Measurements from ENCODE around the gene UCHL1. TPM values are rescaled to one million over a fixed set of nuclear protein-coding genes. Genes with fewer than 3 reads are reported as not detected.

UCHL1 gene
- total and polyA plus RNA-seq, 2 donors from 2014 or later, result 35.8 to 353 TPM

DNA sequence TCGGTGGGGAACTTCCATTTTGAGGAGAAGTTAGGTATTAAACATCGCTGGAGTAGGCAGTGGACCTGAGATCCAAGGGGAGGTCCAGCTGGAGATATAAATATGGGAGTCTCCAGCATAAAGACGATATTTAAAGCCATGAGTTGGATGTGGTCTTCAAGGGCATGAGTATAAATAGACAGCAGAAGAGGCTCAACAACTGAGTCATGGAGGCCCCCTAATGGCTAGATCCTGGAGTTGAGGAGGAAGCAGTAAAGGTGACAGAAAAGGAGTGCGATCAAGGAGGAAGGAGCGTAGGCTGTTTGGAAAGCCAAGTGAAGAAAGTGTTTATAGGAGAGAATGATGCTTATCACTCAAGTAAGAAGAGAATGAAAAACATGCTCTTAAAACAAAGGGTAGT, 24.3 kb upstream of the UCHL1 start:
- Histone ChIP-seq H3K27ac (ENCODE audit: low read depth in 2 of 2, low read length in 2 of 2) (no peak overlapping the region), H3K36me3 (ENCODE audit: control insufficient read depth in 2 of 3, insufficient read depth in 3 of 3, low read length in 3 of 3) (no peaks in the 10 kb centered on the region), H3K4me3 (ENCODE audit: low read length in 3 of 3) (no peak overlapping the region), H3K4me1 (ENCODE audit: control insufficient read depth in 2 of 3, insufficient read depth in 2 of 3, low read depth in 1 of 3, low read length in 3 of 3) (no peaks in the 10 kb centered on the region), H3K9me3 (ENCODE audit: control insufficient read depth in 2 of 3, insufficient read depth in 1 of 3, low read length in 3 of 3) (no peaks in the 10 kb centered on the region), H3K9ac (ENCODE audit: low read length in 3 of 3) (no peak overlapping the region), H3K27me3 (ENCODE audit: control insufficient read depth, insufficient read depth, low read length) (no peaks in the 10 kb centered on the region)
- intact Hi-C loops (cut with DNase I), result no loop called here
- TF ChIP-seq, protein P1, sequence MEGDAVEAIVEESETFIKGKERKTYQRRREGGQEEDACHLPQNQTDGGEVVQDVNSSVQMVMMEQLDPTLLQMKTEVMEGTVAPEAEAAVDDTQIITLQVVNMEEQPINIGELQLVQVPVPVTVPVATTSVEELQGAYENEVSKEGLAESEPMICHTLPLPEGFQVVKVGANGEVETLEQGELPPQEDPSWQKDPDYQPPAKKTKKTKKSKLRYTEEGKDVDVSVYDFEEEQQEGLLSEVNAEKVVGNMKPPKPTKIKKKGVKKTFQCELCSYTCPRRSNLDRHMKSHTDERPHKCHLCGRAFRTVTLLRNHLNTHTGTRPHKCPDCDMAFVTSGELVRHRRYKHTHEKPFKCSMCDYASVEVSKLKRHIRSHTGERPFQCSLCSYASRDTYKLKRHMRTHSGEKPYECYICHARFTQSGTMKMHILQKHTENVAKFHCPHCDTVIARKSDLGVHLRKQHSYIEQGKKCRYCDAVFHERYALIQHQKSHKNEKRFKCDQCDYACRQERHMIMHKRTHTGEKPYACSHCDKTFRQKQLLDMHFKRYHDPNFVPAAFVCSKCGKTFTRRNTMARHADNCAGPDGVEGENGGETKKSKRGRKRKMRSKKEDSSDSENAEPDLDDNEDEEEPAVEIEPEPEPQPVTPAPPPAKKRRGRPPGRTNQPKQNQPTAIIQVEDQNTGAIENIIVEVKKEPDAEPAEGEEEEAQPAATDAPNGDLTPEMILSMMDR (IDR thresholded peaks at IDR 0.05; ENCODE audit: borderline replicate concordance, extremely low read depth, insufficient read depth), result no peak
- FAIRE-seq, result no peak
- no peak for DNase-seq

DNA sequence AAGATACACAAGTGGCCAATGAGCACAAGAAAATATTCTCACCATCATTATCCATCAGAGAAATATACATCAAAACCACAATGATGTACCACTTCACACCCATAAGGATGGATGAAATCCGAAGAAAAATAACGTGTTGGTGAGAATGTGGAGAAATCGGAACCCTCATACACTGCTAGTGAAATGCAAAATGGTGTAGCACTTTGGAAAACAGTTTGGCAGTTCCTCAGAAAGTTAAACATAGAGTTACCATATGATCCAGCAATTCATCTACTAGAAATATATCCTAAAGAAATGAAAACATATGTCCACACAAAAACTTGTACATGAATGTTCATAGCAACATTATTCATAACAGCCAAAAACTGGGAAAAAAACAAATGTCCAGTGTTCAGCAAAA, 23.9 kb upstream of the UCHL1 start:
- DNase-seq (no peak), FAIRE-seq (no peak)

DNA sequence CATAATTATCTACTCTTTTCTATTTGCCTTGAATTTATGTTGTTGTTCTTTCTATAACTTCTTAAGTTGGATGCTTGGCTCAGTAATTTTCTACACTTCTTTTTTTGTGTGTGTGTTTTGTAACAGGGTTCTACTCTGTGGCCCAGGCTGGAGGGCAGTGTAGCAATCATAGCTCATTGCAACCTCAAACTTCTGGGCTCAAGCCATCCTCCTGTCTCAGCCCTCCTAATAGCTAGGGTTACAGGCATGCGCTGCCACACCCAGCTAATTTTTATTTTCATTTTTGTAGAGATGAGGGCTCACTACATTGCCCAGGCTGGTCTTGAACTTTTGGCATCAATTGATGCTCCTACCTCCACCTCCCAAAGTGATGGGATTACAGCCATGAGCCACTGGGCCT, 20.7 kb upstream of the UCHL1 start:
- Histone ChIP-seq H3K4me1 (ENCODE audit: control insufficient read depth in 2 of 3, insufficient read depth in 2 of 3, low read depth in 1 of 3, low read length in 3 of 3) (no peaks in the 10 kb centered on the region), H3K27me3 (ENCODE audit: control insufficient read depth, insufficient read depth, low read length) (no peaks in the 10 kb centered on the region), H3K4me3 (ENCODE audit: low read length in 3 of 3) (no peak overlapping the region), H3K36me3 (ENCODE audit: control insufficient read depth in 2 of 3, insufficient read depth in 3 of 3, low read length in 3 of 3) (no peaks in the 10 kb centered on the region), H3K27ac (ENCODE audit: low read depth in 2 of 2, low read length in 2 of 2) (no peak overlapping the region), H3K9ac (ENCODE audit: low read length in 3 of 3) (no peak overlapping the region), H3K9me3 (ENCODE audit: control insufficient read depth in 2 of 3, insufficient read depth in 1 of 3, low read length in 3 of 3) (no peaks in the 10 kb centered on the region)
- no peak for FAIRE-seq
- intact Hi-C loops (cut with DNase I), result no loop called here
- TF ChIP-seq, protein P1 (IDR thresholded peaks at IDR 0.05; ENCODE audit: borderline replicate concordance, extremely low read depth, insufficient read depth), result no peak
- no peak for DNase-seq

More for the DNA sequence above, 23.9 kb upstream of the UCHL1 start:
- Histone ChIP-seq H3K36me3 (ENCODE audit: control insufficient read depth in 2 of 3, insufficient read depth in 3 of 3, low read length in 3 of 3) (no peaks in the 10 kb centered on the region), H3K9me3 (ENCODE audit: control insufficient read depth in 2 of 3, insufficient read depth in 1 of 3, low read length in 3 of 3) (no peaks in the 10 kb centered on the region), H3K27me3 (ENCODE audit: control insufficient read depth, insufficient read depth, low read length) (no peaks in the 10 kb centered on the region), H3K4me3 (ENCODE audit: low read length in 3 of 3) (no peak overlapping the region), H3K9ac (ENCODE audit: low read length in 3 of 3) (no peak overlapping the region), H3K27ac (ENCODE audit: low read depth in 2 of 2, low read length in 2 of 2) (no peak overlapping the region), H3K4me1 (ENCODE audit: control insufficient read depth in 2 of 3, insufficient read depth in 2 of 3, low read depth in 1 of 3, low read length in 3 of 3) (no peaks in the 10 kb centered on the region)
- intact Hi-C loops (cut with DNase I), result no loop called here
- TF ChIP-seq, protein P1 (IDR thresholded peaks at IDR 0.05; ENCODE audit: borderline replicate concordance, extremely low read depth, insufficient read depth), result no peak

DNA sequence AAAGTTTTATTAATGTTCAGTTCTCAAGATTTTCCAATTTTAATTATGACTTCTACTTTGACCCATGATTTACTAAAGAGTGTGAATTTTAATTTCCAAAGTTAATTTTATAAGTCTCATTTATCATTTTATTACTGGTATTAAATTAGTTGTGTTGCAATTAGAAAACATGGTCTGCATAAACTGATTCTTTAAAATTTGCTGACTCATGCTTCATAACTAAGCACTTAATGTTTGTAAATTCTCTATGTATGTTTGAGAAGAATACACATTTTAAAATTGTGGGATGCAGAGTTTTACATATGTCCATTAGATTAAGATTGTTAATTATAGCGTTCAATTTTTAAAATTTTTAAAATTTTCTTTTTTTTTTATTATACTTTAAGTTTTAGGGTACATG, 20.2 kb upstream of the UCHL1 start:
- no peaks in the 10 kb centered on the region for H3K27me3 ChIP-seq (ENCODE audit: control insufficient read depth, insufficient read depth, low read length)
- H3K9me3 ChIP-seq (ENCODE audit: control insufficient read depth in 2 of 3, insufficient read depth in 1 of 3, low read length in 3 of 3), result no peaks in the 10 kb centered on the region
- intact Hi-C loops (cut with DNase I), result no loop called here
- H3K4me3 ChIP-seq (ENCODE audit: low read length in 3 of 3), result no peak overlapping the region
- TF ChIP-seq, protein P1 (IDR thresholded peaks at IDR 0.05; ENCODE audit: borderline replicate concordance, extremely low read depth, insufficient read depth), result no peak
- H3K4me1 ChIP-seq (ENCODE audit: control insufficient read depth in 2 of 3, insufficient read depth in 2 of 3, low read depth in 1 of 3, low read length in 3 of 3), result no peaks in the 10 kb centered on the region
- H3K27ac ChIP-seq (ENCODE audit: low read depth in 2 of 2, low read length in 2 of 2), result no peak overlapping the region
- H3K9ac ChIP-seq (ENCODE audit: low read length in 3 of 3), result no peak overlapping the region
- FAIRE-seq, result peak; percentile 27
- H3K36me3 ChIP-seq (ENCODE audit: control insufficient read depth in 2 of 3, insufficient read depth in 3 of 3, low read length in 3 of 3), result no peaks in the 10 kb centered on the region
- DNase-seq, result no peak
